Fibroblast of mammary gland (primary cell): ENCODE data around the gene KLHL40.

ENCODE experiments used
- DNase-seq: peaks from one replicate; pipeline ENCODE4 v3.0.0-alpha.2; 2010; ENCODE audit warnings: low read depth
- H3K4me3 ChIP-seq: 2 replicates; pipeline ENCODE4 v1.5.1; 2011; ENCODE audit warnings: low read depth, mild to moderate bottlenecking, low read length, moderate library complexity; ENCODE audit not compliant: control insufficient read depth
- CTCF ChIP-seq: conservative IDR thresholded peaks from 2 replicates; pipeline ENCODE4 v1.5.1; 2011; ENCODE audit warnings: low read depth, low read length, inconsistent platforms; ENCODE audit not compliant: control insufficient read depth, insufficient read depth

The KLHL40 gene

GRCh38 chr3:42704136-42704841, 19.0 kb downstream of the KLHL40 start:
- no peak for TF ChIP-seq CTCF
- no peak for DNase-seq
- H3K4me3 ChIP-seq: no peak overlapping the region

GRCh38 chr3:42705058-42705767, 19.9 kb downstream of the KLHL40 start:
- DNase-seq: no peak
- H3K4me3 ChIP-seq: no peak overlapping the region
- TF ChIP-seq CTCF: no peak

- no peak overlapping the region for H3K4me3 ChIP-seq
- TF ChIP-seq CTCF: no peak
- no peak for DNase-seq
Observed at GRCh38 chr3:42705962-42706585, 20.7 kb downstream of the KLHL40 start.

GRCh38 chr3:42706721-42707619, 21.6 kb downstream of the KLHL40 start:
- no peak for TF ChIP-seq CTCF
- H3K4me3 ChIP-seq: no peak overlapping the region
- DNase-seq: no peak

GRCh38 chr3:42707620-42708355, 22.5 kb downstream of the KLHL40 start:
- no peak for TF ChIP-seq CTCF

More at GRCh38 chr3:42707620-42708355, 22.5 kb downstream of the KLHL40 start:
- no peak overlapping the region for H3K4me3 ChIP-seq
- DNase-seq: no peak
